ENCODE results near the gene BRCA2. TPM values are rescaled to one million over a fixed set of nuclear protein-coding genes. Genes with fewer than 3 reads are reported as not detected.

The BRCA2 gene
- total RNA-seq, 1 donor from 2014 or later, result 0.53 TPM

GRCh38 chr13:32391101-32391619, 75.9 kb downstream of the BRCA2 start:
- FAIRE-seq (no peak), DNase-seq (ENCODE audit: low read depth) (no peak)
- Histone ChIP-seq H3K36me3 (ENCODE audit: control insufficient read depth, insufficient read depth, low read length) (no peaks in the 10 kb centered on the region), H3K4me3 (ENCODE audit: low read depth, low read length) (no peak overlapping the region), H3K27me3 (ENCODE audit: control insufficient read depth, insufficient read depth, low read length) (no peaks in the 10 kb centered on the region)
- no peak for TF ChIP-seq CTCF (IDR thresholded peaks at IDR 0.05; ENCODE audit: insufficient read depth, low read length, severe bottlenecking)

- TF ChIP-seq CTCF (IDR thresholded peaks at IDR 0.05; ENCODE audit: insufficient read depth, low read length, severe bottlenecking), result no peak
- Histone ChIP-seq H3K4me3 (ENCODE audit: low read depth, low read length) (no peak overlapping the region), H3K27me3 (ENCODE audit: control insufficient read depth, insufficient read depth, low read length) (no peaks in the 10 kb centered on the region), H3K36me3 (ENCODE audit: control insufficient read depth, insufficient read depth, low read length) (no peaks in the 10 kb centered on the region)
- FAIRE-seq, result no peak
- no peak for DNase-seq (ENCODE audit: low read depth)
Measured at GRCh38 chr13:32403108-32403507, 87.8 kb downstream of the BRCA2 start.

- no peak for DNase-seq (ENCODE audit: low read depth)
- H3K4me3 ChIP-seq (ENCODE audit: low read depth, low read length), result no peak overlapping the region
- no peaks in the 10 kb centered on the region for H3K36me3 ChIP-seq (ENCODE audit: control insufficient read depth, insufficient read depth, low read length)
- no peaks in the 10 kb centered on the region for H3K27me3 ChIP-seq (ENCODE audit: control insufficient read depth, insufficient read depth, low read length)
- FAIRE-seq, result no peak
- no peak for TF ChIP-seq CTCF (IDR thresholded peaks at IDR 0.05; ENCODE audit: insufficient read depth, low read length, severe bottlenecking)
Measured at GRCh38 chr13:32407854-32408253, 92.5 kb downstream of the BRCA2 start.

GRCh38 chr13:32408296-32409000, 93.1 kb downstream of the BRCA2 start:
- H3K27me3 ChIP-seq (ENCODE audit: control insufficient read depth, insufficient read depth, low read length), result no peaks in the 10 kb centered on the region
- no peaks in the 10 kb centered on the region for H3K36me3 ChIP-seq (ENCODE audit: control insufficient read depth, insufficient read depth, low read length)
- FAIRE-seq (no peak), DNase-seq (ENCODE audit: low read depth) (no peak)
- TF ChIP-seq CTCF (IDR thresholded peaks at IDR 0.05; ENCODE audit: insufficient read depth, low read length, severe bottlenecking), result no peak
- H3K4me3 ChIP-seq (ENCODE audit: low read depth, low read length), result no peak overlapping the region

- no peak overlapping the region for H3K4me3 ChIP-seq (ENCODE audit: low read depth, low read length)
- H3K27me3 ChIP-seq (ENCODE audit: control insufficient read depth, insufficient read depth, low read length), result no peaks in the 10 kb centered on the region
- DNase-seq (ENCODE audit: low read depth) (no peak), FAIRE-seq (no peak)
- TF ChIP-seq CTCF (IDR thresholded peaks at IDR 0.05; ENCODE audit: insufficient read depth, low read length, severe bottlenecking), result no peak
- no peaks in the 10 kb centered on the region for H3K36me3 ChIP-seq (ENCODE audit: control insufficient read depth, insufficient read depth, low read length)
Measured at GRCh38 chr13:32409001-32409313, 93.6 kb downstream of the BRCA2 start.

Measured in bronchial epithelial cell (primary cell).